GM23338 (cell line): ENCODE results near the gene DDX54.

Source experiments
- CREB1 ChIP-seq: fragments of 250-450 bp; sonication (Bioruptor Pico); IDR thresholded peaks from 2 replicates; pipeline ENCODE4 v1.5.0; 2020; ENCODE audit warnings: low read depth, mild to moderate bottlenecking, moderate library complexity
- EZH2 ChIP-seq: fragments of 200-600 bp; sonication (generic); IDR thresholded peaks from one replicate; pipeline ENCODE4 v1.8.0; 2017; ENCODE audit warnings: antibody characterized with exemption, mild to moderate bottlenecking, low read depth; ENCODE audit not compliant: unreplicated experiment
- EZH2phosphoT487 ChIP-seq: fragments of 200-600 bp; sonication (generic); IDR thresholded peaks from one replicate; pipeline ENCODE4 v1.8.1; 2018; ENCODE audit warnings: antibody characterized with exemption; ENCODE audit not compliant: unreplicated experiment
- JUNB ChIP-seq: IDR thresholded peaks from one replicate; pipeline ENCODE4 v1.6.1; 2016; ENCODE audit warnings: antibody characterized with exemption; ENCODE audit not compliant: unreplicated experiment
- POLR2AphosphoS5 ChIP-seq: IDR thresholded peaks from 2 replicates; pipeline ENCODE4 v1.6.1; 2016; ENCODE audit warnings: antibody characterized with exemption, low read depth
- REST ChIP-seq: IDR thresholded peaks from one replicate; pipeline ENCODE4 v1.6.1; 2018; ENCODE audit warnings: antibody characterized with exemption; ENCODE audit not compliant: unreplicated experiment
- STAT1 ChIP-seq: IDR thresholded peaks from one replicate; pipeline ENCODE4 v1.6.1; 2016; ENCODE audit warnings: antibody characterized with exemption; ENCODE audit not compliant: unreplicated experiment
- ZNF114 ChIP-seq: fragments of 250-450 bp; sonication (Bioruptor Pico); IDR thresholded peaks from 2 replicates; pipeline ENCODE4 v1.5.0; 2020; ENCODE audit warnings: mild to moderate bottlenecking, moderate library complexity
- TF ChIP-seq, protein P1 (sequence below), 2 experiments: fragments of 200-600 bp in 1 of 2; sonication (generic) in 1 of 2; conservative IDR thresholded peaks; 2 replicates each; pipeline versions ENCODE4 v1.5.1 to v1.6.1; 2016 to 2017; ENCODE audit warnings: antibody characterized with exemption in 2 of 2, low read depth in 2 of 2, mild to moderate bottlenecking in 2 of 2, moderate library complexity in 1 of 2
- TF ChIP-seq, protein P2 (sequence below): fragments of 250-450 bp; sonication (Bioruptor Pico); IDR thresholded peaks from 2 replicates; pipeline ENCODE4 v1.5.0; 2020; ENCODE audit warnings: mild to moderate bottlenecking, moderate library complexity

DNA sequence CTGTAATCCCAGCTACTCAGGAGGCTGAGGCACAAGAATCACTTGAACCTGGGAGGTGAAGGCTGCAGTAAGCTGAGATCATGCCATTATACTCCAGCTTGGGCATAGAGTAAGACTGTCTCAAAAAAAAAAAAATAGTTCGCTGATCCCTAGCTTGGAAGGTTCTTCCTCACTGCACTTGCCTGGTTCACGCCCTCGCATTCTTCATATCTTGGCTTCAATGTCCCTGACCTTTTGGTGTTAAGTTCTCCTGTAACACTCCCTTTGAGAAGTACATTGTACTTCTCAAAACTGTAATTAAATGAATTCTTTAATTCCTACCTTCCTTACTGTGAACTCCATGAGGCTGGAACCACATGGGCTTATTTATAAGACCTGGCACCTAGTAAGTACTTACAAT, 19.5 kb upstream of the DDX54 start:
- TF ChIP-seq, protein P1, sequence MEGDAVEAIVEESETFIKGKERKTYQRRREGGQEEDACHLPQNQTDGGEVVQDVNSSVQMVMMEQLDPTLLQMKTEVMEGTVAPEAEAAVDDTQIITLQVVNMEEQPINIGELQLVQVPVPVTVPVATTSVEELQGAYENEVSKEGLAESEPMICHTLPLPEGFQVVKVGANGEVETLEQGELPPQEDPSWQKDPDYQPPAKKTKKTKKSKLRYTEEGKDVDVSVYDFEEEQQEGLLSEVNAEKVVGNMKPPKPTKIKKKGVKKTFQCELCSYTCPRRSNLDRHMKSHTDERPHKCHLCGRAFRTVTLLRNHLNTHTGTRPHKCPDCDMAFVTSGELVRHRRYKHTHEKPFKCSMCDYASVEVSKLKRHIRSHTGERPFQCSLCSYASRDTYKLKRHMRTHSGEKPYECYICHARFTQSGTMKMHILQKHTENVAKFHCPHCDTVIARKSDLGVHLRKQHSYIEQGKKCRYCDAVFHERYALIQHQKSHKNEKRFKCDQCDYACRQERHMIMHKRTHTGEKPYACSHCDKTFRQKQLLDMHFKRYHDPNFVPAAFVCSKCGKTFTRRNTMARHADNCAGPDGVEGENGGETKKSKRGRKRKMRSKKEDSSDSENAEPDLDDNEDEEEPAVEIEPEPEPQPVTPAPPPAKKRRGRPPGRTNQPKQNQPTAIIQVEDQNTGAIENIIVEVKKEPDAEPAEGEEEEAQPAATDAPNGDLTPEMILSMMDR (conservative IDR thresholded peaks at IDR 0.05; ENCODE audit: low read depth in 2 of 2): no peak
- TF ChIP-seq EZH2 (no peak), REST (no peak), EZH2phosphoT487 (no peak), STAT1 (no peak), CREB1 (CRISPR knock-in tag) (no peak), POLR2AphosphoS5 (no peak), ZNF114 (CRISPR knock-in tag) (no peak), JUNB (no peak)
- TF ChIP-seq, protein P2, sequence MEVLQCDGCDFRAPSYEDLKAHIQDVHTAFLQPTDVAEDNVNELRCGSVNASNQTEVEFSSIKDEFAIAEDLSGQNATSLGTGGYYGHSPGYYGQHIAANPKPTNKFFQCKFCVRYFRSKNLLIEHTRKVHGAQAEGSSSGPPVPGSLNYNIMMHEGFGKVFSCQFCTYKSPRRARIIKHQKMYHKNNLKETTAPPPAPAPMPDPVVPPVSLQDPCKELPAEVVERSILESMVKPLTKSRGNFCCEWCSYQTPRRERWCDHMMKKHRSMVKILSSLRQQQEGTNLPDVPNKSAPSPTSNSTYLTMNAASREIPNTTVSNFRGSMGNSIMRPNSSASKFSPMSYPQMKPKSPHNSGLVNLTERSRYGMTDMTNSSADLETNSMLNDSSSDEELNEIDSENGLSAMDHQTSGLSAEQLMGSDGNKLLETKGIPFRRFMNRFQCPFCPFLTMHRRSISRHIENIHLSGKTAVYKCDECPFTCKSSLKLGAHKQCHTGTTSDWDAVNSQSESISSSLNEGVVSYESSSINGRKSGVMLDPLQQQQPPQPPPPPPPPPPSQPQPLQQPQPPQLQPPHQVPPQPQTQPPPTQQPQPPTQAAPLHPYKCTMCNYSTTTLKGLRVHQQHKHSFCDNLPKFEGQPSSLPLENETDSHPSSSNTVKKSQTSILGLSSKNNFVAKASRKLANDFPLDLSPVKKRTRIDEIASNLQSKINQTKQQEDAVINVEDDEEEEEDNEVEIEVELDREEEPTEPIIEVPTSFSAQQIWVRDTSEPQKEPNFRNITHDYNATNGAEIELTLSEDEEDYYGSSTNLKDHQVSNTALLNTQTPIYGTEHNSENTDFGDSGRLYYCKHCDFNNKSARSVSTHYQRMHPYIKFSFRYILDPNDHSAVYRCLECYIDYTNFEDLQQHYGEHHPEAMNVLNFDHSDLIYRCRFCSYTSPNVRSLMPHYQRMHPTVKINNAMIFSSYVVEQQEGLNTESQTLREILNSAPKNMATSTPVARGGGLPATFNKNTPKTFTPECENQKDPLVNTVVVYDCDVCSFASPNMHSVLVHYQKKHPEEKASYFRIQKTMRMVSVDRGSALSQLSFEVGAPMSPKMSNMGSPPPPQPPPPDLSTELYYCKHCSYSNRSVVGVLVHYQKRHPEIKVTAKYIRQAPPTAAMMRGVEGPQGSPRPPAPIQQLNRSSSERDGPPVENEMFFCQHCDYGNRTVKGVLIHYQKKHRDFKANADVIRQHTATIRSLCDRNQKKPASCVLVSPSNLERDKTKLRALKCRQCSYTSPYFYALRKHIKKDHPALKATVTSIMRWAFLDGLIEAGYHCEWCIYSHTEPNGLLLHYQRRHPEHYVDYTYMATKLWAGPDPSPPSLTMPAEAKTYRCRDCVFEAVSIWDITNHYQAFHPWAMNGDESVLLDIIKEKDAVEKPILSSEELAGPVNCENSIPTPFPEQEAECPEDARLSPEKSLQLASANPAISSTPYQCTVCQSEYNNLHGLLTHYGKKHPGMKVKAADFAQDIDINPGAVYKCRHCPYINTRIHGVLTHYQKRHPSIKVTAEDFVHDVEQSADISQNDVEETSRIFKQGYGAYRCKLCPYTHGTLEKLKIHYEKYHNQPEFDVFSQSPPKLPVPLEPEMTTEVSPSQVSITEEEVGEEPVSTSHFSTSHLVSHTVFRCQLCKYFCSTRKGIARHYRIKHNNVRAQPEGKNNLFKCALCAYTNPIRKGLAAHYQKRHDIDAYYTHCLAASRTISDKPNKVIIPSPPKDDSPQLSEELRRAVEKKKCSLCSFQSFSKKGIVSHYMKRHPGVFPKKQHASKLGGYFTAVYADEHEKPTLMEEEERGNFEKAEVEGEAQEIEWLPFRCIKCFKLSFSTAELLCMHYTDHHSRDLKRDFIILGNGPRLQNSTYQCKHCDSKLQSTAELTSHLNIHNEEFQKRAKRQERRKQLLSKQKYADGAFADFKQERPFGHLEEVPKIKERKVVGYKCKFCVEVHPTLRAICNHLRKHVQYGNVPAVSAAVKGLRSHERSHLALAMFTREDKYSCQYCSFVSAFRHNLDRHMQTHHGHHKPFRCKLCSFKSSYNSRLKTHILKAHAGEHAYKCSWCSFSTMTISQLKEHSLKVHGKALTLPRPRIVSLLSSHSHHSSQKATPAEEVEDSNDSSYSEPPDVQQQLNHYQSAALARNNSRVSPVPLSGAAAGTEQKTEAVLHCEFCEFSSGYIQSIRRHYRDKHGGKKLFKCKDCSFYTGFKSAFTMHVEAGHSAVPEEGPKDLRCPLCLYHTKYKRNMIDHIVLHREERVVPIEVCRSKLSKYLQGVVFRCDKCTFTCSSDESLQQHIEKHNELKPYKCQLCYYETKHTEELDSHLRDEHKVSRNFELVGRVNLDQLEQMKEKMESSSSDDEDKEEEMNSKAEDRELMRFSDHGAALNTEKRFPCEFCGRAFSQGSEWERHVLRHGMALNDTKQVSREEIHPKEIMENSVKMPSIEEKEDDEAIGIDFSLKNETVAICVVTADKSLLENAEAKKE: no peak
